ENCODE results near the gene GOLGA6C.
"Not testable (repeated sequence)": the region's sequence is repeated elsewhere in the genome, so short reads cannot be mapped to it uniquely, and the experiment has no call there.

Gene GOLGA6C

DNA sequence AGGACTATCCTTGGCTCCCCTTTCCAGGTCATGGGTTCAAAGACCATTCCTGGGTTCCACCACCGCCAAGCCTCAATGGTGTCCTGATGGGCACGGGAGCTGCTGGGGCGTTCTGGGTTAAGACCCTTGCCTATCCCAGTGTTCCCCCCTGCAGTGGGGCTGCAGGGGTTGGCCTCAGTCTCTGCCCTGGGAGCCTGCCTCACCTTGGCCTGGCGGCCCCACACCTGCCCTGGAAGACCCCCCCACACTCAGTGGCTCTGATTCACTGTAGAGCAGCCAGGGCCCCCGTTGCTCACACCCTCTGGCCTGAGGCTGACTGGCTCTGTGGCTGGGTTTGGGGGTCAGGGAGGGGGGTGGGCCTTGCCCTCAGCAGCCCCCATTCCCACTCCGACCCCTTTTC lies 34.4 kb upstream of the GOLGA6C start:
- in situ Hi-C loops (cut with HindIII; ENCODE audit: low sequenced_read_pairs) = no loop called here

DNA sequence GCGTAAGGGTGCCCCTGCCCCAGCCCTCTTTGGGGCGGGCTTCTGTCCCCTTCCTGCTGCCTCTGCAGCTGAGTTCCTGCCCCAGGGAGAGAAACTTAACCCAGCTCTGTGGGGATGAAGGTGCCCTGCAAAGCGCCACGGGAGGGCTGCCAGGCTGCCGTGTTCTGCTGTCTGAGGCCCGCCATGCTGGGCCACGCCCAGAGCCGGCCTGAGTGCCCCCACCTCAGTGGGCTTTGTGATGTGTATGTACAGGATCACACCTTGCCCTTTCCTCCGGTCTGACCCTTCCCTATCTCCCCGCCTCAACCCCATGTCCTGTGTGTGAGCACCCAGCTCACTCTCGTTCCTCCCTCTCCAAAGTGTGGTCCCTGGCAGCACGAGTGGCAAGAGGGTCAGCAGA lies 33.9 kb upstream of the GOLGA6C start:
- DNase-seq (ENCODE audit: low read depth, low spot score) = no peak
- TF ChIP-seq, protein P1, sequence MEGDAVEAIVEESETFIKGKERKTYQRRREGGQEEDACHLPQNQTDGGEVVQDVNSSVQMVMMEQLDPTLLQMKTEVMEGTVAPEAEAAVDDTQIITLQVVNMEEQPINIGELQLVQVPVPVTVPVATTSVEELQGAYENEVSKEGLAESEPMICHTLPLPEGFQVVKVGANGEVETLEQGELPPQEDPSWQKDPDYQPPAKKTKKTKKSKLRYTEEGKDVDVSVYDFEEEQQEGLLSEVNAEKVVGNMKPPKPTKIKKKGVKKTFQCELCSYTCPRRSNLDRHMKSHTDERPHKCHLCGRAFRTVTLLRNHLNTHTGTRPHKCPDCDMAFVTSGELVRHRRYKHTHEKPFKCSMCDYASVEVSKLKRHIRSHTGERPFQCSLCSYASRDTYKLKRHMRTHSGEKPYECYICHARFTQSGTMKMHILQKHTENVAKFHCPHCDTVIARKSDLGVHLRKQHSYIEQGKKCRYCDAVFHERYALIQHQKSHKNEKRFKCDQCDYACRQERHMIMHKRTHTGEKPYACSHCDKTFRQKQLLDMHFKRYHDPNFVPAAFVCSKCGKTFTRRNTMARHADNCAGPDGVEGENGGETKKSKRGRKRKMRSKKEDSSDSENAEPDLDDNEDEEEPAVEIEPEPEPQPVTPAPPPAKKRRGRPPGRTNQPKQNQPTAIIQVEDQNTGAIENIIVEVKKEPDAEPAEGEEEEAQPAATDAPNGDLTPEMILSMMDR (IDR thresholded peaks at IDR 0.05; ENCODE audit: low read depth, low read length) = no peak
- in situ Hi-C loops (cut with HindIII; ENCODE audit: low sequenced_read_pairs) = no loop called here
- H3K4me3 ChIP-seq (ENCODE audit: low read depth, low read length) = no peak overlapping the region

More for the DNA sequence above, 34.4 kb upstream of the GOLGA6C start:
- no peak for DNase-seq (ENCODE audit: low read depth, low spot score)
- no peak overlapping the region for H3K4me3 ChIP-seq (ENCODE audit: low read depth, low read length)
- TF ChIP-seq, protein P1 (IDR thresholded peaks at IDR 0.05; ENCODE audit: low read depth, low read length) = no peak

DNA sequence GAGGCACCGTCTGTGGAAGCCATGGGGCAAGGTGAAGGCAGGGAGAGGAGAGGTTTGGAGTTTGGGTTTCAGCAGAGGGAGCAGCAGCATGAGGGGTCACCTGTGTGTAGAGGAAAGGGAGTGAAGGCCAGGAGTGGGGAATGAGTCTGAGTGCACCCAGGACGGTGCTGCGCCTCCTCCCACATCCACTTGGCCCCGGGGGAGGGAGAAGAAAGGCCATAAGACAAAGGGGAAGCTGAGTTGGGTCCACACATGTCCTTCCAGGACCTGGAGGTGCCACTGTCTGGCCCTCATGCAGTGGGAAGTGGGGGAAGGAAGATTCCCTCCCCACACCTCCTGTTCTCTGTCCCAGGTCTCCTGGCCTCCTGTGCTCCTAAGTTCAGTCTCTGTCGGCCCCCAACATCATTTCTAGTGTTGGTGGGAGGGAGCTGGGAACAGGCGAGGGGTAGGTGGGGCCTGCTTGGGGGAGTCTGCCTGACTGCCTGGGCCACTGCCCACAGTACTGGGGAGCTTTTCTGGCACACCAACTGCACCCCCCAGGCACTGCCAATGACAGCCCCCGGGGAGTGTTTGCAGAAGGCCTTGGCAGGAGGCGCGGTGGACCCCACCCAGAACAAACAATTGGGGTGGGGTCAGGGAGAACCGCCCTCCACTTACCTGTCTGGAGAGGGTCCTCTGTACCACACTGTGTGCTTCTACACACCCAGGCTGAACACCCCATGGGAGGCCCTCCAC lies 32.9 kb upstream of the GOLGA6C start:
- H3K4me3 ChIP-seq (ENCODE audit: low read depth, low read length); DNase-seq (ENCODE audit: low read depth, low spot score); in situ Hi-C loops (cut with HindIII; ENCODE audit: low sequenced_read_pairs): not testable (repeated sequence)

DNA sequence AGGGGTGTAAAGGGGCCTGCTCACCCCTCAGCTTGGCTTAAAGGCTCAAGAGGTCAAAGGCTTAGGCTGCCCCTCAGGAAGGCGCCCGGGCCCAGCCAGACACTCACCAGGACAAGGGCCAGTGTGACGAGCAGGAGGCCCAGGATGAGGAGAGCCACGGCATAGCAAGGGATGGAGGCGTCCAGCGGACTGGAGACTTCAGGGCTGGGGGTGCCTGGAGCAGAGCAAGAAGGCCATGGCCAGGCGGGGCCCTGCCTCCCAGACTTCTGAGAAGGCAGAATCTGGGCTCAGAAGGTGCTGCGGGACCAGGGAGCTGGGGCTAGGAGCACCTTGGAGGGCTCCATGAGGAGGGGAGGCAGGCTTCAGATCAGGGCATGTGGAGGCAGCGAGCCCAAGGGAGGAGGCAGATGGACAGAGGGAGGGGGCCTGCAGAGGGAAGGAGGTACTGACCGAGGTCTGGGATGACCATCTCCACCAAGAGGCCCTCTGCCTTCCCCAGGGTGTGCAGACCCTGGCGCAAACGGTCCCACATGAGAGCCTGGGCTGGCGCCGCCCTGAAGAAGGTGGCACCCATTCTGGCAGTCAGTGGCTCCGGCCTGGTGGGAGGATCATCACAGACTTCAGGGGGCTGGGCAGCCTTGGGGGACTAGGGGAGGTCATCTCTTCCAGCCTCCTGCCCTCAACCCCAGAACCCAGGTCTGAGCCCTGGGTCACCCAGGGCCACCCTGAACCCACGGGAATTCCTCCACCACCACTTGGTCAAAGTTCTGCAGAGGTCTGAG lies 32.0 kb upstream of the GOLGA6C start:
- no peak overlapping the region for H3K4me3 ChIP-seq (ENCODE audit: low read depth, low read length)
- TF ChIP-seq, protein P1 (IDR thresholded peaks at IDR 0.05; ENCODE audit: low read depth, low read length) = no peak
- no peak for DNase-seq (ENCODE audit: low read depth, low spot score)
- in situ Hi-C loops (cut with HindIII; ENCODE audit: low sequenced_read_pairs) = no loop called here

DNA sequence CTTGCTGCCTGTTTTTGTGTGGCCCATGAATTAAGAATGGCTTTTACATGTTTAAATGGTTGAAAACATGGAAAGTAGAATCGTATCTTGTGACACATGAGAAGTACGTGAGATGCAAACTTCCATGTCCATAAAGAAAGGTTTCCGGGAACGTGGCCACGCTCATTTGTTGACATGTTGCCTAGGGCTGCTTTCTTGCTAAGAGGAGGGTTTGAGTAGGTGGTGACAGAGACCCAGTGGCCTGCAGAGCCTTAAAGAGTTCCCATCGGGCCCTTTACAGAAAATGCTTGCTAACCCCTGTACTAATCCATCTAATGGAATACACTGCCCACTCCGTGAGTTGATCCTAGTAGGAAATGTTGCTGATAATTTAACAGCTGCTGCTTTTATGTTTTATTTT lies 31.0 kb upstream of the GOLGA6C start:
- DNase-seq (ENCODE audit: low read depth, low spot score); H3K4me3 ChIP-seq (ENCODE audit: low read depth, low read length); in situ Hi-C loops (cut with HindIII; ENCODE audit: low sequenced_read_pairs): not testable (repeated sequence)

DNA sequence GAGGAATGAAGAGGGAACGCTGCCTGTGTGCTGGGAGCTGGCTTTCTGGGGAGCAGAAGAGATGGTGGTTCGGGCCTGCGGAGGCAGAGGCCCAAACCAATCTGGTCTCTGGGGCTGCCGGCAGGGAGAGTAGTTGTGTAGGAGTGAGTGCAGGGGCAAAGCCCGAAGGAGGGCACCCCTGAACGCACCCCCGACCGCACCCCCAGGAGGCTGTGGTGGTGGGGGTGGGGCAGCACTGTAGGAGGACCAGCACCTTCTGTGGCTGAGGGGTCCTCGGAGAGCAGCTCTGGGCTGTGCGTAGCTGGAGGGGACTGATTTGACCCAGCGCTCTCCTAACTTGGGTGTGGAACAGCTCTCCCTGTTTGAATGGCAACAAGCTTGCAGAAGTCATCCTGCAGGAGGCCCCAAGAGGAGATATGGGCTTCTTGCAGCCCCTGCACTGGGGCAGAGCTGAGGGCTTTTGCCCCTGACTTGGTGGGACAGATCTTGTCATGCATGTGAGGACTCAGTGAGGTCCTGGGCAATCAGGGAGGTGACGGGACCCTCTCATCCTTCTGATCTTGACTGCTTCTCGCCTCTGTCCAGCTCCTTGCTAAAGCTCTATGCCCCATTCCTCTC lies 30.4 kb upstream of the GOLGA6C start:
- in situ Hi-C loops (cut with HindIII; ENCODE audit: low sequenced_read_pairs) = no loop called here
- TF ChIP-seq, protein P1 (IDR thresholded peaks at IDR 0.05; ENCODE audit: low read depth, low read length) = no peak
- DNase-seq (ENCODE audit: low read depth, low spot score) = no peak
- no peak overlapping the region for H3K4me3 ChIP-seq (ENCODE audit: low read depth, low read length)

DNA sequence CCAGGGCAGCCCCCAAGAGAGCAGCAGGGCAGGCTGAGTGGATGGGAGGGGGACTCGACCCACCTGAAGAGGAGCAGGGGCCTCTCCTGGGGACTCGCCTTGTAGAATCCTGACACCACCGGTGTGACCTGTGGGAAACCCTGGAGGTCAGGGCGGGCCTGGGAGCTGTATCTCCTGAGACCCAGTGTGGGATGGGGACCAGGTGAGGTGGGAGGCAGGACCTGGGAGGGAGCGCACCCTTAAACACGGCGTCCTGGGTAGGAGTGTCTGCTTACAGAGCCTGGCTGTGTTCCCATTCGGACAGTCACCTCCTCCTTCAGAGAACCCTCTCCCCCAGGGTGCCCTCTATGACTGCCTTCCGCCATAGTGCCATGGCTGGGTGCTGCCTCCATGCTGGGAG lies 29.3 kb upstream of the GOLGA6C start:
- DNase-seq (ENCODE audit: low read depth, low spot score) = no peak
- no peak overlapping the region for H3K4me3 ChIP-seq (ENCODE audit: low read depth, low read length)
- in situ Hi-C loops (cut with HindIII; ENCODE audit: low sequenced_read_pairs) = no loop called here
- TF ChIP-seq, protein P1 (IDR thresholded peaks at IDR 0.05; ENCODE audit: low read depth, low read length) = no peak

Data from astrocyte of the spinal cord (primary cell).